Cardiac septum (tissue), 1 donor: ENCODE results near the gene MAGI3. TPM values are rescaled to one million over a fixed set of nuclear protein-coding genes. Genes with fewer than 3 reads are reported as not detected.
"Not testable (repeated sequence)": the region's sequence is repeated elsewhere in the genome, so short reads cannot be mapped to it uniquely, and the experiment has no call there.

Experiments
- DNase-seq: peaks from one replicate; pipeline ENCODE4 v3.0.0-alpha.2; 2020; ENCODE audit warnings: low spot score
- intact Hi-C: fragments of 100-400 bp; cut with DNase I; formaldehyde crosslinking; loops from one replicate; pipeline ENCODE4 v1.14.0; 2022
- total RNA-seq: library from RNA; stranded (reverse); fragmentation: NEBNext Ultra II Directional; extraction: Animal tissue kit (Norgen Biotek cat#: 25700); gene quantifications from one replicate; pipeline ENCODE4 v1.2.1, GENCODE V29; 2021
- donor health status: DM: no; HTN: no; CAD: no.

MAGI3 gene
- total RNA-seq, 1 donor from 2014 or later, result 8.6 TPM

DNA sequence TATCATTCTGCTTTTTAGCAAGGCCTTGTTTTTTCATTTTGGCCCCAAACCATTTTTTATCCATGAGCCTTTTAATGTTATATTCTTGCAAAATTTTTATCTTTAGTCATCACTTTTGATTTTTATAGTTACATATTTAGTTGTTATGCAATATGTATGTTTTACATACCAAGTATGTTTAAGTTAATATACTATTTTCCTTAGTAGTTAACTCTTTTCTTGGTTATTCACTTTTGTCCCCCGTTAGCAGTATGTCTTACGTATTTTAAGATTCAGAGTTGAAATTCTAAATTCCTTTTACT is 44.5 kb downstream of the MAGI3 start:
- no peak for DNase-seq
- intact Hi-C loops, result no loop called here

- intact Hi-C loops, result no loop called here
- DNase-seq, result no peak
These were observed 47.4 kb downstream of the MAGI3 start for GRCh38 chr1:113437554-113438341.

DNA sequence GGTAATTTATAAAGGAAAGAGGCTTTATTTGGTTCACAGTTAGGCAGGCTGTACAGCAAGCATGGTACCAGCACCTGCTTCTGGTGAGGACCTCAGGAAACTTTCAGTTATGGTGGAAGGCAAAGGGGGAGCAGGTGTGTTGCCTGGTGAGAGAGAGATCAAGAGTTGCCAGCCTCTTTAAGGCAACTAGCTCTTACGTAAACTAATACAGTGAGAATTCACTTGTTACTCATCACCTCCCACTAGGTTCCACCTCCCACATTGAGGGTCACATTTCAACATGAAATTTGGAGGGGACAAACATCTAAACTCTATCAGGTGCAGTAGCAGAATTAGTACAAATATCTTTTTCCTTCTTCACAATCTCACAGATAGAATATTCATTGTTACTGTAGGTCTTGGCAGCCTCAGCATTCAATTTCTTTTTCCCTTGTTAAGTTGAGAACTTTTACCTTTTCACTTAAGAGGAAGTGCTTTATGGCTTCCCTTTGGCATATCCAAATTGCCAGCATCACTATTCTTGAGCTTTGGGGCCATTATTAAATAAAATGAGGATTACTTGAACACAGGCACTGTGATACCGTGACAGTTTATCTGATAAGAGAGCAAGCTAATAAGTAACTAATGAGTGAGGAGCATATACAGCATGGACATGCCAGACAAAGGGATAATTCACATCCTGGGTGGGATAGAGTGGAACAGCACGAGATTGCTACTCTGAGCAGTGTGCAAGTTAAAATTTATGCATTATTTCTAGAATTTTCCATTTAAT is 48.4 kb downstream of the MAGI3 start:
- no peak for DNase-seq
- intact Hi-C loops, result no loop called here

DNA sequence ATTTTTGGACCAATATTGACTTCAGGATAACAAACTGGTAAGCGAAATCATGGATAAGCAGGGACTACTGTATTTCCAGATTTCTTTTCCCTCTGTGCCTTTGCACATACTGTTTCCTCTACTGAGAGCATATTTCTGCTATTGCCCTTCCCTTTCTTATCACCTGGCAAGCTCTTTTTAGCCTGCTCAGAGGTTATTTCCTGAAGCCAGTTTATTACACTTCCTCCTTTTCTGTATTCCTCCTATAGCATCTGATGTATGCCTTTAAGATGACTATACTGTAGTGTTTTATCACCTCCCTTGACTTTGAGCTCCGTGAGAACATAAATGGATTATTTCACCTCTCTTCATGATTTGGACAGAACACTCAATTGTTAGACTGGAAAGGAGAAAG is 49.0 kb downstream of the MAGI3 start:
- intact Hi-C loops, result no loop called here
- DNase-seq, result no peak

GRCh38 chr1:113442131-113442530 is 51.8 kb downstream of the MAGI3 start:
- no peak for DNase-seq
- intact Hi-C loops, result no loop called here

GRCh38 chr1:113444857-113445256 is 54.5 kb downstream of the MAGI3 start:
- no peak for DNase-seq
- intact Hi-C loops, result no loop called here

GRCh38 chr1:113451710-113452109 is 61.4 kb downstream of the MAGI3 start:
- no peak for DNase-seq
- intact Hi-C loops, result loop anchor here (10.0 kb wide), 1 partner anchor 223 kb away; no protein-coding TSS in a partner anchor

DNA sequence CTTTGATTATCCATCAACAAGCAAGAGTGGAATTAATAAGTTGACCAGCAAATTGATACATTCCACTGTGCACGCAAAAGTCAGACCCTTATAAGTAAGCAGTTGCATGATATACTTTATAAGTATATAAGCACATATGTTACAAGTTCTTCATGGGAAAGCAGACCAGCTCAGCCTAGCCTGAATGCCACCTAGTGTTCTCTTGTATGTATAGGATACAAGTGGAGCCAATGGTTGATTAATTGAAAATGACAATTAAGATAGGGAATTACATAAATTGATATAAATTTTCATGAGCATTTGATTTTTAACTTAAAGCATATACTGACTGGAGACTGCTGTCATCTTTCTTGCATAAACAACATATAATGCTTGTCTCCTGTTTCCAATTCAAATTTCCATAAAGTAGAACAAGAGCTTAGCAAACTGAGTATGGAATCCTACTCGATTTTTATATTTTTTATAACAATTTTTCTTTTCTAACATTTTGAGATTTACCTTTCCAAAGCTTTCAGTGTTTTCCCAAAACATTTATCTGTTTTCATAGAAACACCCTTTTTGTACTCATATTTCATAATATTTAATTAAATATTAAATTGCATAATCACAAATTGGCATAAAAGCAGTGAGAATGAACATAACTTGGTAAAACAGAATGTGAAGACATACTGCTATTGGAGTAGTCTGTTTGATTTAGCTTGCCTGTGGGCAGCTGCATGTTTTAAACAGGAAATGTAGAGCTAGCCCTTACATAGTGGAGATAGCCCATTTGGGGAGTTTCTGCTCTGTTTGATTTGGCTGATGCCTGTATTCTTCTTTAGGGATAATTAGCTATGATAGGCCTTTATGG is 62.8 kb downstream of the MAGI3 start:
- intact Hi-C loops, result loop anchor here (1.0 to 10.0 kb wide), 2 partner anchors 222 to 313 kb away; no protein-coding TSS in a partner anchor

GRCh38 chr1:113453771-113454083 is 63.4 kb downstream of the MAGI3 start:
- intact Hi-C loops, result loop anchor here (1.0 to 10.0 kb wide), 2 partner anchors 221 to 313 kb away; no protein-coding TSS in a partner anchor
- no peak for DNase-seq

More for the DNA sequence above, 62.8 kb downstream of the MAGI3 start:
- no peak for DNase-seq

DNA sequence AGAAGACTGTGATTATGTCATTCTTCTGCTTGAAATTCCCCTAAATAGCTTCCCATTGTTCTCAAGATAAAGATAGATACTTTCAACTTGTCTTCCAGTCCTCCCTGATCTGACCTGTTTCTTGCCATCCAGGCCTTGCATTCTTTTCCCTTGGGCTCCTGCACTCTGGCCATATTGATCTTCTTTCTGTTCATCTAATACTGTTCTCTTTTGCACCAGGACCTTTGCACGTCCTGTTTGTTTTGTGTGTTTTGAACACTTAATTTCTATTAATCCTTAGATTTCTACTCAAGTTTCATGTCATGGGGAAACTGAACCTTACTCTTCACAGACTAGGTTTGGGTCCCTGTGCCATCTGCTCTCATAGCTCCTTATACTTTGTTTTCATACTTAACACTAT is 65.1 kb downstream of the MAGI3 start:
- intact Hi-C loops, result loop anchor here (10.0 kb wide), 1 partner anchor 219 kb away; no protein-coding TSS in a partner anchor
- no peak for DNase-seq

- intact Hi-C loops, result loop anchor here (10.0 kb wide), 1 partner anchor 218 kb away; no protein-coding TSS in a partner anchor
- no peak for DNase-seq
These were observed 66.7 kb downstream of the MAGI3 start for GRCh38 chr1:113456967-113457366.

GRCh38 chr1:113459279-113459678 is 69.0 kb downstream of the MAGI3 start:
- intact Hi-C loops, result loop anchor here (10.0 kb wide), 1 partner anchor 216 kb away; no protein-coding TSS in a partner anchor
- DNase-seq, result no peak

DNA sequence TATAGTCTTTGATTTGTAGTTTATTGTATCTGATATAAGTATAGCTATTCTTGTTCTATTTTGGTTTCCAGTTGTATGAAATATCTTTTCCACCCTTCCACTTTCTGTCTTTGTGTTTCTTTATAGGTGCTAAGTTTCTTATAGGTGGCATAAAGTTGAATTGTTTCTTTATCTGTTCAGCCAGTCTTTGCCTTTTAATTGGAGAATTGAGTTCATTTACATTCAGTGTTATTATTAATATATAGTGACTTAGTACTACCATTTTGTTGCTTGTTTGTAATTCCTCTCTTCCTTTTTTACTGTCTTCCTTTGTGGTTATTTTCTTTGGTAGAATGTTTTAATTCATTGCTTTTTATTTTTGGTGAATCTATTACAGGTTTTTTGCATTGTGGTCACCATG is 77.7 kb downstream of the MAGI3 start:
- intact Hi-C loops, result no loop called here
- no peak for DNase-seq

GRCh38 chr1:113478427-113479195 is 88.3 kb downstream of the MAGI3 start:
- DNase-seq, intact Hi-C loops: not testable (repeated sequence)

DNA sequence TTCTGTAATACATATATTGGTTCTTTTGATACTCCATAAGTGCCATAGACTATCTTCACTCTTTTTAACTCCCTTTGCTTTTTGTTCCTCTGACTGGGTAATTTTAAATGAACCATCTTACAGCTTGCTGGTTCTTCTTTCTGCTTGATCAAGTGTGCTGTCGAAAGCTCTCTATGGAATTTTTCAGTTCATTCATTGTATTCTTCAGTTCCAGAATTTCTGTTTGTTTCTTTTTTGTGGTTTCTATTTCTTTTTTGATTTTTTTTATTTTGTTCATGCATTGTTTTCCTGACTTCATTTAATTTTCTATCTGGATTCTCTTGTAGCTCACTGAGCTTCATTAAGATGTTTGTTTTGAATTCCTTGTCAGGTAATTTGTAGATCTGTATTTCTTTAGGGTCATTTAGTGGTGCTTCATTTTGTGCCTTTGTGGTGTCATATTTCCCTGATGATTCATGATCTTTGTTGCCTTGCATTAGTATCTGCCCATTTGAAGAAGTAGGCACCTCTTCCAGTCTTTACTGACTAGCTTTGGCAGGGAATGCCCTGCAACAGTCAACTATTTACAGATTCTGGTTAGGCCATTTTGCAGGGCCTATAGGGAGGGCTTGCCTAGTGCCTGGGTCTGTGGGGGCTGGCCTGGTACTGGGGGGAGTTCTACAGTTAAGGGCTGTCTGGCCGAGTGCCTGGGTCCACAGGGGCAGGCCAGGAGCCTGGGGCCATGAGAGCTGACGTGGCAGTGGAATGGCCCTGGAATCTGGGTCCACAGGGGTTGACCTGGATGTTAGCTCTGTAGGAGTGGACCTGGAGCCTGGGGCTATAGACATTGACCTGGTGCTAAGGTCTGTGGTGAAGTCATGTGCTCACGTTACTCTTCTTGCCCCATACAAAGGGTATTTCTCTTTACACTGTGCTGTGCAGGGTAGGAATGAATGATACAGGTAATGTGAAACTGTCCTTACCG is 89.7 kb downstream of the MAGI3 start:
- no peak for DNase-seq
- intact Hi-C loops, result no loop called here

DNA sequence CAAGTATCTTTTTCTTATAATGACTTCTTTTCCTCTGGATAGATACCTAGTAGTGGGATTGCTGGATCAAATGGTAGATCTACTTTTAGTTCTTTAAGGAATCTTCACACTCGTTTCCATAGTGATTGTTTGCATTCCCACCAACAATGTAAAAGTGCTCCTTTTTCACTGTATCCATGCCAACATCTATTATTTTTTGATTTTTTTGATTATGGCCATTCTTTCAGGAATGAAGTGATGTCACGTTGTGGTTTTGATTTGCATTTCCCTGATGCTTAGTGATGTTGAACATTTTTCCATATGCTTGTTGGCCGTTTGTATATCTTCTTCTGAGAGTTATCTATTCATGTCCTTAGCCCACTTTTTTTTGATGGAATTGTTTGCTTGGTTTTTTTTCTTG is 94.8 kb downstream of the MAGI3 start:
- intact Hi-C loops, DNase-seq: not testable (repeated sequence)

DNA sequence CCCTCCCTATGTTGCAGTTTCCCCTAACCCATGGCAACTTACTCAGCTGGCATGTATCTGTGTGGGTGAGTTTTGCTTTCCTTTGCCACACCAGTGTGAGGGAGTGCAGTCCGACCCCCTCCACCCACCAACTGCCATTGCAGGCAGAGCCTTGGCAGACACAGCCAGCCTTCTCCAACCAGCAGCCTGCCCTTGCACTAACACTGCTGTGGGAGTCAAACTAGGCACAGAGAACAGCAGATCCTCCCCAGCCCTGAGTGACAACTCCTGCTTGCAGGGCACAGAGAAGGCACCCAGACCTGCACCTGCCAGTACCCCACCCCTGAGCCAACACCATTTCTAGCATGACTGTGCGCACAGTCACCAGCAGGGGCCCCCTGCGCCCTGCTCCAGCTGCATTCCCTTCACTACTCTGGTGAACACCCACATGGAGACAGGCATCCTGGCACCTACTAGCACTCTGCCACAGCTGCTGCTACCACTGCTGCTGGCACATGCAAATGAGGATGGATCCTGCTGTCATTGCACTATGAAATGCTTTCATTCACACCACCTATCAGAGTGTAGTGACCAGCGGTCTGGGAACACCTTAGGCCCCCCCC is 98.4 kb downstream of the MAGI3 start:
- DNase-seq, result no peak
- intact Hi-C loops, result no loop called here

DNA sequence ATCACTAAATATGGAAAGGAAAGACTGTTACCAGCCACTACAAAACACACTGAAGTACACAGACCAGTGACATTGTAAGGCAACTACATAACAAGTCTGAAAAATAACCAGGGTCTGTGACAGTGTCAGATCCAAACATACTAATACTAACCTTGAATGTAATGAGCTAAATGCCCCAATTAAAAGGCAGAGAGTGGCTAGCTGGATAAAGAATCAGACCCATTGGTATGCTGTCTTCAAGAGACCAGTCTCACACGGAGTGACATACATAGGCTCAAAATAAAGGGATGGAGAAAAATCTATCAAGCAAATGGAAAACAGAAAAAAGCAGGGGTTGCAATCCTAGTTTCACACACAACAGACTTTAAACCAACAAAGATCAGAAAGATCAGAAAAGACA is 100.1 kb downstream of the MAGI3 start:
- intact Hi-C loops, result no loop called here
- DNase-seq, result no peak
